Smooth muscle cell (in vitro differentiated cells): ENCODE measurements around the gene MAN2A2. TPM values are rescaled to one million over a fixed set of nuclear protein-coding genes. Genes with fewer than 3 reads are reported as not detected.
A peak's percentile ranks its signal among the peaks of the same experiment; 100 is the strongest.

ENCODE experiments used
- DNase-seq: peaks from one replicate; lab custom pipeline; 2025; ENCODE audit not compliant: unreplicated experiment; lab: John Stamatoyannopoulos, UW
- H2AFZ ChIP-seq: fragments of 200-600 bp; sonication (generic); 2 replicates; pipeline ENCODE4 v1.6.0; 2016; ENCODE audit warnings: antibody characterized with exemption, low read depth, mild to moderate bottlenecking
- H3F3A ChIP-seq: fragments of 200-600 bp; sonication (generic); 2 replicates; pipeline ENCODE4 v1.6.0; 2017; ENCODE audit warnings: antibody characterized with exemption, low read depth
- H3K27ac ChIP-seq: fragments of 200-600 bp; sonication (generic); 2 replicates; pipeline ENCODE4 v1.5.1; 2016; ENCODE audit warnings: low read depth, mild to moderate bottlenecking
- H3K27me3 ChIP-seq: fragments of 200-600 bp; sonication (generic); 2 replicates; pipeline ENCODE4 v1.6.1; 2016; ENCODE audit warnings: low read depth, mild to moderate bottlenecking
- H3K36me3 ChIP-seq: fragments of 200-600 bp; sonication (generic); 2 replicates; pipeline ENCODE4 v1.5.1; 2016; ENCODE audit warnings: low read depth
- H3K4me1 ChIP-seq: fragments of 200-600 bp; sonication (generic); 2 replicates; pipeline ENCODE4 v1.5.1; 2016; ENCODE audit warnings: low read depth
- H3K4me2 ChIP-seq: fragments of 200-600 bp; sonication (generic); 2 replicates; pipeline ENCODE4 v1.6.0; 2016; ENCODE audit warnings: mild to moderate bottlenecking
- H3K4me3 ChIP-seq: fragments of 200-600 bp; sonication (generic); 2 replicates; pipeline ENCODE4 v1.5.1; 2016; ENCODE audit warnings: mild to moderate bottlenecking
- H3K79me2 ChIP-seq: fragments of 200-600 bp; sonication (generic); 2 replicates; pipeline ENCODE4 v1.6.0; 2016; ENCODE audit warnings: low read depth, mild to moderate bottlenecking
- H3K9ac ChIP-seq: fragments of 200-600 bp; sonication (generic); 2 replicates; pipeline ENCODE4 v1.6.0; 2016; ENCODE audit warnings: low read depth
- H3K9me3 ChIP-seq: fragments of 200-600 bp; sonication (generic); replicated peaks from 2 replicates; pipeline ENCODE4 v1.5.1; 2016; ENCODE audit warnings: low read depth
- H4K20me1 ChIP-seq: fragments of 200-600 bp; sonication (generic); 2 replicates; pipeline ENCODE4 v1.6.0; 2016; ENCODE audit warnings: low read depth
- CTCF ChIP-seq: fragments of 200-600 bp; sonication (generic); IDR thresholded peaks from 2 replicates; pipeline ENCODE4 v1.5.1; 2017; ENCODE audit warnings: borderline replicate concordance, mild to moderate bottlenecking, antibody characterized with exemption; ENCODE audit not compliant: insufficient read depth, poor library complexity, severe bottlenecking
- WGBS: methylation state at CpG from one replicate; pipeline ENCODE4 v1.1.7; 2016; ENCODE audit warnings: low lambda C conversion rate; 5-methylcytosine and 5-hydroxymethylcytosine counted together
- polyA plus RNA-seq: library from polyadenylated mRNA; unstranded; fragments of >200 nt; fragmentation: Nextera tagmentation; extraction: Ambion mirVana; gene quantifications from 2 replicates; pipeline ENCODE4 v1.2.1, GENCODE V29; 2016
- total RNA-seq: library from RNA; depleted of rRNA; stranded (reverse); fragments of >200 nt; gene quantifications from 2 replicates; pipeline ENCODE4 v1.2.3, GENCODE V29; 2014

Gene MAN2A2
- total and polyA plus RNA-seq, 2 experiments from 2014 or later, result 9.7 to 11.0 TPM

- no peaks in the 10 kb centered on the region for H3K27me3 ChIP-seq
- H3F3A ChIP-seq, result peaks cover 5% of the 10 kb centered on the region
- peak; percentile 66 for DNase-seq
- peak overlapping the region; percentile 39 for H3K9ac ChIP-seq
- H4K20me1 ChIP-seq, result peaks cover 9% of the 10 kb centered on the region
- peak overlapping the region; percentile 69 for H3K4me3 ChIP-seq
- peaks cover 17% of the 10 kb centered on the region for H3K4me1 ChIP-seq
- peak overlapping the region; percentile 54 for H2AFZ ChIP-seq
- H3K4me2 ChIP-seq, result peak overlapping the region; percentile 94
- H3K27ac ChIP-seq, result no peak overlapping the region
- WGBS, result 6% methylated on average over 56 of the region's 56 CpGs
- H3K36me3 ChIP-seq, result no peaks in the 10 kb centered on the region
- H3K79me2 ChIP-seq, result no peaks in the 10 kb centered on the region
- peak; percentile 98 for TF ChIP-seq CTCF
- no peaks in the 10 kb centered on the region for H3K9me3 ChIP-seq
Measured at GRCh38 chr15:90956274-90957030, 53.4 kb downstream of the MAN2A2 start.

GRCh38 chr15:90957031-90957790 lies 54.1 kb downstream of the MAN2A2 start:
- H2AFZ ChIP-seq, result peak overlapping the region; percentile 54
- peak overlapping the region; percentile 39 for H3K9ac ChIP-seq
- WGBS, result 16% methylated on average over 61 of the region's 63 CpGs

GRCh38 chr15:90957791-90958190 lies 54.7 kb downstream of the MAN2A2 start:
- Histone ChIP-seq H3K9me3 (no peaks in the 10 kb centered on the region), H3K4me3 (no peak overlapping the region), H4K20me1 (peaks cover 9% of the 10 kb centered on the region), H3K36me3 (no peaks in the 10 kb centered on the region), H3K27ac (no peak overlapping the region), H3K4me1 (peaks cover 17% of the 10 kb centered on the region), H2AFZ (no peak overlapping the region), H3K79me2 (no peaks in the 10 kb centered on the region), H3K4me2 (peak overlapping the region; percentile 94), H3K9ac (no peak overlapping the region), H3K27me3 (no peaks in the 10 kb centered on the region), H3F3A (peaks cover 5% of the 10 kb centered on the region)
- no peak for DNase-seq
- no peak for TF ChIP-seq CTCF
- 91% methylated on average over 6 of the region's 6 CpGs for WGBS

More at GRCh38 chr15:90957031-90957790, 54.1 kb downstream of the MAN2A2 start:
- Histone ChIP-seq H3K79me2 (no peaks in the 10 kb centered on the region), H3F3A (peaks cover 5% of the 10 kb centered on the region), H3K9me3 (no peaks in the 10 kb centered on the region), H3K4me1 (peaks cover 17% of the 10 kb centered on the region), H3K4me3 (peak overlapping the region; percentile 69), H3K27ac (no peak overlapping the region), H3K36me3 (no peaks in the 10 kb centered on the region), H4K20me1 (peaks cover 9% of the 10 kb centered on the region), H3K4me2 (peak overlapping the region; percentile 94), H3K27me3 (no peaks in the 10 kb centered on the region)
- no peak for TF ChIP-seq CTCF
- DNase-seq, result peak; percentile 56
